GM03348 (cell line): ENCODE results near the gene SSTR3.

Source experiments
- DNase-seq: peaks from one replicate; pipeline ENCODE4 v3.0.0; 2012; ENCODE audit warnings: low spot score

SSTR3 gene

GRCh38 chr22:37196539-37197450 lies 15.5 kb downstream of the SSTR3 start:
- peak; percentile 95 for DNase-seq

- no peak for DNase-seq
Observed at GRCh38 chr22:37195921-37196320, 16.4 kb downstream of the SSTR3 start.

GRCh38 chr22:37194750-37195149 lies 17.5 kb downstream of the SSTR3 start:
- no peak for DNase-seq

- DNase-seq: no peak
Observed at GRCh38 chr22:37193629-37194191, 18.6 kb downstream of the SSTR3 start.

GRCh38 chr22:37192741-37193140 lies 19.5 kb downstream of the SSTR3 start:
- DNase-seq: no peak

GRCh38 chr22:37192204-37192603 lies 20.1 kb downstream of the SSTR3 start:
- no peak for DNase-seq

- no peak for DNase-seq
Observed at GRCh38 chr22:37190262-37190780, 22.0 kb downstream of the SSTR3 start.

GRCh38 chr22:37188901-37189466 lies 23.3 kb downstream of the SSTR3 start:
- no peak for DNase-seq

GRCh38 chr22:37187891-37188761 lies 24.2 kb downstream of the SSTR3 start, which contains the start of gene C1QTNF6:
Gene C1QTNF6, minus strand, starts transcription at chr22:37188247. Its CDS starts 34 bp downstream, at chr22:37188213.
- peak; percentile 63 for DNase-seq

GRCh38 chr22:37187552-37187890 lies 24.8 kb downstream of the SSTR3 start:
- peak; percentile 54 for DNase-seq

GRCh38 chr22:37186997-37187522 lies 25.2 kb downstream of the SSTR3 start:
- no peak for DNase-seq

GRCh38 chr22:37186228-37186996 lies 25.9 kb downstream of the SSTR3 start:
- peak; percentile 81 for DNase-seq

- DNase-seq: no peak
Observed at GRCh38 chr22:37185646-37186227, 26.5 kb downstream of the SSTR3 start.

GRCh38 chr22:37184816-37185541 lies 27.3 kb downstream of the SSTR3 start:
- DNase-seq: no peak

- DNase-seq: no peak
Observed at GRCh38 chr22:37184380-37184755, 27.9 kb downstream of the SSTR3 start.

GRCh38 chr22:37183432-37184379 lies 28.6 kb downstream of the SSTR3 start:
- DNase-seq: no peak

GRCh38 chr22:37182949-37183245 lies 29.4 kb downstream of the SSTR3 start:
- no peak for DNase-seq

- no peak for DNase-seq
Observed at GRCh38 chr22:37182101-37182948, 30.0 kb downstream of the SSTR3 start.
